HEK293 (cell line): ENCODE results near the gene CACNB4.

ENCODE experiments used
- KLF9 ChIP-seq: fragments of 450-650 bp; formaldehyde crosslinking; IDR thresholded peaks from 2 replicates; pipeline ENCODE4 v1.5.1; 2016; ENCODE audit warnings: missing biosample characterization, missing genetic modification characterization, low read depth
- SP2 ChIP-seq: fragments of 450-650 bp; formaldehyde crosslinking; IDR thresholded peaks from 2 replicates; pipeline ENCODE4 v1.5.1; 2016; ENCODE audit warnings: missing biosample characterization, missing genetic modification characterization
- ZNF138 ChIP-seq: fragments of 450-650 bp; formaldehyde crosslinking; IDR thresholded peaks from 2 replicates; pipeline ENCODE4 v1.5.1; 2016; ENCODE audit warnings: missing biosample characterization, missing genetic modification characterization, borderline replicate concordance
- ZNF274 ChIP-seq, 2 experiments: fragments of 200-500 bp in 1 of 2; fragments of 450-650 bp in 1 of 2; sonication (Bioruptor generic) in 1 of 2; formaldehyde crosslinking in 1 of 2; IDR thresholded peaks; 2 replicates each; pipeline versions ENCODE4 v1.5.1 to v1.6.1; 2014 to 2016; ENCODE audit warnings: borderline replicate concordance in 1 of 2, inconsistent platforms in 1 of 2, low read length in 1 of 2, missing biosample characterization in 1 of 2, missing genetic modification characterization in 1 of 2
- ZNF548 ChIP-seq: fragments of 450-650 bp; formaldehyde crosslinking; IDR thresholded peaks from 2 replicates; pipeline ENCODE4 v1.5.1; 2016; ENCODE audit warnings: missing biosample characterization, missing genetic modification characterization
- TF ChIP-seq, protein P1 (sequence below): fragments of 450-650 bp; formaldehyde crosslinking; IDR thresholded peaks from 2 replicates; pipeline ENCODE4 v1.5.1; 2016; ENCODE audit warnings: missing biosample characterization, missing genetic modification characterization
- TF ChIP-seq, protein P2 (sequence below): fragments of 450-650 bp; formaldehyde crosslinking; IDR thresholded peaks from 2 replicates; pipeline ENCODE4 v1.5.1; 2016; ENCODE audit warnings: missing biosample characterization, missing genetic modification characterization
- TF ChIP-seq, protein P3 (sequence below): fragments of 450-650 bp; formaldehyde crosslinking; IDR thresholded peaks from 2 replicates; pipeline ENCODE4 v1.5.1; 2016; ENCODE audit warnings: missing biosample characterization, missing genetic modification characterization
- TF ChIP-seq, protein P4 (sequence below): fragments of 450-650 bp; formaldehyde crosslinking; conservative IDR thresholded peaks from 2 replicates; pipeline ENCODE4 v1.5.1; 2016; ENCODE audit warnings: low read depth, missing biosample characterization, missing genetic modification characterization

DNA sequence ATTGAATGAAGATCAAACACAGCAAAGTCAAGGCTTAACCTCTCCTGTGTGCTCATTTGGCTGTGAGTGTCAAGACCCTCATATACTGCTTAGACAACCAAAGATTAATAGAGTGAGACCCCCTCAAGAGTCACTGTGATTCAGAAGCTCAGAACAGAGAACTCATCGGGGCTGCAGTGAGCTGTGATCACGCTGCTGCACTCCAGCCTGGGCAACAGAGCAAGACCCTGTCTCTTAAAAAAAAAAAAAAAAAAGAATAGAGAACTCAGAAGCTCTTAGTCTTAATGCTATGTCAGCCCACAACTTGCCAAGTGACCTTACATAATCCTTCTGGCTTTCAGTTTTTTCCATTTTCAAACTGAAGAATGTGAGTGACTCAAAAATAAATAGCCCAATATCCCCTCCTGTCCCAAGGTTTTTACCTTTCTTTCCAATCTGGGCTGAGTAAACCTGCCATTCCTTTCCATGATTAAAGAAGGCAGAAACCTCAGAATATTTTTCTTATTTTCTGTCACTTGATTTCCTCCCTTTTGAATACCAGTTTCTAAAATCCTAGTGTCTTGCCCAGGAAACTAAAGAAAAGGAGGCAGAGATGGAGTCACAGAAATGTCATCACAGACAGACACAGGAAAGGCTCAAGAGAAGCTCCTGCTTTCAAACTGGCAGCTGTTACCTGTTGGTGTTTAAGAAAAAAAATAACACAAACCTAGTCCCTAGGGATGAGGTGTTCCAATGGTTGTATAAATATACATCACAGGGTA, 102.4 kb downstream of the CACNB4 start:
- TF ChIP-seq, protein P1, sequence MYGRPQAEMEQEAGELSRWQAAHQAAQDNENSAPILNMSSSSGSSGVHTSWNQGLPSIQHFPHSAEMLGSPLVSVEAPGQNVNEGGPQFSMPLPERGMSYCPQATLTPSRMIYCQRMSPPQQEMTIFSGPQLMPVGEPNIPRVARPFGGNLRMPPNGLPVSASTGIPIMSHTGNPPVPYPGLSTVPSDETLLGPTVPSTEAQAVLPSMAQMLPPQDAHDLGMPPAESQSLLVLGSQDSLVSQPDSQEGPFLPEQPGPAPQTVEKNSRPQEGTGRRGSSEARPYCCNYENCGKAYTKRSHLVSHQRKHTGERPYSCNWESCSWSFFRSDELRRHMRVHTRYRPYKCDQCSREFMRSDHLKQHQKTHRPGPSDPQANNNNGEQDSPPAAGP, result no peak
- TF ChIP-seq, protein P2, sequence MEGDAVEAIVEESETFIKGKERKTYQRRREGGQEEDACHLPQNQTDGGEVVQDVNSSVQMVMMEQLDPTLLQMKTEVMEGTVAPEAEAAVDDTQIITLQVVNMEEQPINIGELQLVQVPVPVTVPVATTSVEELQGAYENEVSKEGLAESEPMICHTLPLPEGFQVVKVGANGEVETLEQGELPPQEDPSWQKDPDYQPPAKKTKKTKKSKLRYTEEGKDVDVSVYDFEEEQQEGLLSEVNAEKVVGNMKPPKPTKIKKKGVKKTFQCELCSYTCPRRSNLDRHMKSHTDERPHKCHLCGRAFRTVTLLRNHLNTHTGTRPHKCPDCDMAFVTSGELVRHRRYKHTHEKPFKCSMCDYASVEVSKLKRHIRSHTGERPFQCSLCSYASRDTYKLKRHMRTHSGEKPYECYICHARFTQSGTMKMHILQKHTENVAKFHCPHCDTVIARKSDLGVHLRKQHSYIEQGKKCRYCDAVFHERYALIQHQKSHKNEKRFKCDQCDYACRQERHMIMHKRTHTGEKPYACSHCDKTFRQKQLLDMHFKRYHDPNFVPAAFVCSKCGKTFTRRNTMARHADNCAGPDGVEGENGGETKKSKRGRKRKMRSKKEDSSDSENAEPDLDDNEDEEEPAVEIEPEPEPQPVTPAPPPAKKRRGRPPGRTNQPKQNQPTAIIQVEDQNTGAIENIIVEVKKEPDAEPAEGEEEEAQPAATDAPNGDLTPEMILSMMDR (tag by site-specific recombination), result no peak
- TF ChIP-seq, protein P3, sequence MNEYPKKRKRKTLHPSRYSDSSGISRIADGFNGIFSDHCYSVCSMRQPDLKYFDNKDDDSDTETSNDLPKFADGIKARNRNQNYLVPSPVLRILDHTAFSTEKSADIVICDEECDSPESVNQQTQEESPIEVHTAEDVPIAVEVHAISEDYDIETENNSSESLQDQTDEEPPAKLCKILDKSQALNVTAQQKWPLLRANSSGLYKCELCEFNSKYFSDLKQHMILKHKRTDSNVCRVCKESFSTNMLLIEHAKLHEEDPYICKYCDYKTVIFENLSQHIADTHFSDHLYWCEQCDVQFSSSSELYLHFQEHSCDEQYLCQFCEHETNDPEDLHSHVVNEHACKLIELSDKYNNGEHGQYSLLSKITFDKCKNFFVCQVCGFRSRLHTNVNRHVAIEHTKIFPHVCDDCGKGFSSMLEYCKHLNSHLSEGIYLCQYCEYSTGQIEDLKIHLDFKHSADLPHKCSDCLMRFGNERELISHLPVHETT (tag by site-specific recombination), result no peak
- no peak for TF ChIP-seq KLF9
- no peak for TF ChIP-seq ZNF138 (tag by site-specific recombination)
- no peak for TF ChIP-seq SP2 (tag by site-specific recombination)
- TF ChIP-seq ZNF274 (IDR thresholded peaks at IDR 0.05; ENCODE audit: low read length), result no peak
- TF ChIP-seq ZNF274 (tag by site-specific recombination; IDR thresholded peaks at IDR 0.05; ENCODE audit: borderline replicate concordance), result no peak
- TF ChIP-seq ZNF548 (tag by site-specific recombination), result no peak
- TF ChIP-seq, protein P4, sequence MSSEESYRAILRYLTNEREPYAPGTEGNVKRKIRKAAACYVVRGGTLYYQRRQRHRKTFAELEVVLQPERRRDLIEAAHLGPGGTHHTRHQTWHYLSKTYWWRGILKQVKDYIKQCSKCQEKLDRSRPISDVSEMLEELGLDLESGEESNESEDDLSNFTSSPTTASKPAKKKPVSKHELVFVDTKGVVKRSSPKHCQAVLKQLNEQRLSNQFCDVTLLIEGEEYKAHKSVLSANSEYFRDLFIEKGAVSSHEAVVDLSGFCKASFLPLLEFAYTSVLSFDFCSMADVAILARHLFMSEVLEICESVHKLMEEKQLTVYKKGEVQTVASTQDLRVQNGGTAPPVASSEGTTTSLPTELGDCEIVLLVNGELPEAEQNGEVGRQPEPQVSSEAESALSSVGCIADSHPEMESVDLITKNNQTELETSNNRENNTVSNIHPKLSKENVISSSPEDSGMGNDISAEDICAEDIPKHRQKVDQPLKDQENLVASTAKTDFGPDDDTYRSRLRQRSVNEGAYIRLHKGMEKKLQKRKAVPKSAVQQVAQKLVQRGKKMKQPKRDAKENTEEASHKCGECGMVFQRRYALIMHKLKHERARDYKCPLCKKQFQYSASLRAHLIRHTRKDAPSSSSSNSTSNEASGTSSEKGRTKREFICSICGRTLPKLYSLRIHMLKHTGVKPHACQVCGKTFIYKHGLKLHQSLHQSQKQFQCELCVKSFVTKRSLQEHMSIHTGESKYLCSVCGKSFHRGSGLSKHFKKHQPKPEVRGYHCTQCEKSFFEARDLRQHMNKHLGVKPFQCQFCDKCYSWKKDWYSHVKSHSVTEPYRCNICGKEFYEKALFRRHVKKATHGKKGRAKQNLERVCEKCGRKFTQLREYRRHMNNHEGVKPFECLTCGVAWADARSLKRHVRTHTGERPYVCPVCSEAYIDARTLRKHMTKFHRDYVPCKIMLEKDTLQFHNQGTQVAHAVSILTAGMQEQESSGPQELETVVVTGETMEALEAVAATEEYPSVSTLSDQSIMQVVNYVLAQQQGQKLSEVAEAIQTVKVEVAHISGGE (tag by site-specific recombination), result no peak
